HG03159 (cell line): Measurements from ENCODE around the gene ARHGAP26.
A peak's percentile ranks its signal among the peaks of the same experiment; 100 is the strongest.

ENCODE experiments used
- ATAC-seq: cut with Tn5 transposase; IDR thresholded peaks from one replicate; pipeline ENCODE4 v1.9.1; 2021; ENCODE audit warnings: mild to moderate bottlenecking, moderate library complexity; ENCODE audit not compliant: unreplicated experiment

ARHGAP26 gene

GRCh38 chr5:142897328-142897727 lies 127.2 kb downstream of the ARHGAP26 start:
- ATAC-seq, result no peak

- ATAC-seq, result no peak
Observed at GRCh38 chr5:142900927-142901326, 130.8 kb downstream of the ARHGAP26 start.

DNA sequence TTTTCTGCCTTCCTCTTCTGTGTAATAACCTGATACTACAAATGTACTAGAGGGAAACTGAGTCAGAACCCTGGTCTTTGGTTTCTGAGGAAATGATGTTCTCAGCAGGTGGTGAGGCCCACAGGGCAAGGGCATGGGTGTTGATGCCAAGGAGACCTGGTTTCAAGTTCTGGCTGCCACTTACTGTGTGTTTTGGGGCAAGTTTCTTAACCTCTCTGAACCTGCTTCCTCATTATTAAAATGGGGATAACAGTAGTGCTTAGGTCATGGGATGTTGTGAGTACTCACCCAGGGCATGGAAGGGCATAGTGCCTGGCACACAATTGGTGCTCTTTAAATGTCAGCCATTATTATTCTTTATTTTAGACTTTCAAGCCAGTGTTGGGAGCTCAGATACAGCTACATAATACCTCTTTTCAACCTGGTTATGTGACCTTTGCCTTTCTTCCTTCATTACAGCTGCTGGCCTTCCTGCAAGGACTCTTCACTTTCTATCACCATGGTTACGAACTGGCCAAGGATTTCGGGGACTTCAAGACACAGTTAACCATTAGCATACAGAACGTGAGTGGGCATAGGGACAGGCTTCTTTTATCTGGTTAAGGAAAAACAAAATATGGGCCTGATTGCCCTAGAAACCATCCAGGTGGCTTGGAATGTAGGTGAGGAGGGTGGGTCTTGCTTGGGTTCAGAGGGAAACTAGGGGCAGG lies 131.5 kb downstream of the ARHGAP26 start:
- ATAC-seq, result no peak

- ATAC-seq, result no peak
Observed at GRCh38 chr5:142902186-142902965, 132.2 kb downstream of the ARHGAP26 start.

GRCh38 chr5:142904416-142904815 lies 134.2 kb downstream of the ARHGAP26 start:
- no peak for ATAC-seq

DNA sequence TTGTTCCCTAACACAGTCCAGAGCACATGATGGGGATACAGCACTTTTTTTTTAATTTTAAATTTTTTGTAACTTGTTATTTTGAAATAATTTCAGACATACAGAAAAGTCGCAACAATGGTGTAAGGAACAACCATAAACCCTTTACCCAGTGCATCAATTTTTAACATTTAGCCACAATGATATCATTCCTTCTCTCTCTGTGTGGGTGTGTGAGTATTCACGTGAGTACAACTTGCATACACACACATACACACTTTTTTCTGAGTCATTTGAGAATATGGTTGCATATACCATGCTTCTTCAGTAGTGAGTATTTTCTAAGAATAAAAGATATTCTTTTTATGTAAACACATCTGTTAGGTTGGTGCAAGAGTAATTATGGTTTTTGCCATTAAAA lies 135.2 kb downstream of the ARHGAP26 start:
- no peak for ATAC-seq

DNA sequence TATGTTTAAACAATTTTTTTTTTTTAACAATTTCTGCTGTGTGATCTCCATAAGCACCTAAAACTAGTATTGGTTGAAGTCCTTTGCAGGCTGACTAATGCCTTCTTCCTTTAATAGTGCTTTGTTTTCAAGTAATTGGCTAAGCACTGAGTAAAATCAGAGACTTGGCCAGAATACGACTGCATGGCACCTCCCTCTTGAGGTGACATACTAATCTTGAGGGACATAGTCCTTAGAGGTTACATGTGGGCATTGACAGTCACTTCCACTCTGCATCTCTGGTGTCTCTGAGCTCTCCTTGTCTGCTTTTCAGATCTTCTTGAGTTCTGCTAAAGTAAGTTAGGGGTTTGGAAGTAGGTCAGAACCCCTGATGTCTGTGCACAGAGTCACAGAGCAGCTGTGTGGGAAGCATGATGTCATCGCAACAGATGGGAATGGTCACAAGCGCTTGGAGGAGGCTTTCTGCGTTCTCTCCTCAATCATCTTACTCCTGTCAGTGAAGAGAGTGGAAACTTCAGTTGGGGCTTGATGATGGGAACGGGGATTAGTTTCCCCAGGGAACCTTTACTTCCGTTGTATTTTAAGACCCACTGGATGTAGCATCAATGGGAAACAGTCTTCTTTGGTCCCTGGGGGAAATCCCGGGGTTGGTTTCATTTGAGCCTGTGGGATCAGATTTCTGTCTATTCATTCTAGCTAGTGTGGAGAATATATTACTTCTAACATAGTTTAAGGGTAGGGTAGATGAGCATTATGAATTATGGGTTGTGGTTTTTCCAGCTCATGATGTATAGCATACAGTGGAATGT lies 136.9 kb downstream of the ARHGAP26 start:
- ATAC-seq, result no peak

DNA sequence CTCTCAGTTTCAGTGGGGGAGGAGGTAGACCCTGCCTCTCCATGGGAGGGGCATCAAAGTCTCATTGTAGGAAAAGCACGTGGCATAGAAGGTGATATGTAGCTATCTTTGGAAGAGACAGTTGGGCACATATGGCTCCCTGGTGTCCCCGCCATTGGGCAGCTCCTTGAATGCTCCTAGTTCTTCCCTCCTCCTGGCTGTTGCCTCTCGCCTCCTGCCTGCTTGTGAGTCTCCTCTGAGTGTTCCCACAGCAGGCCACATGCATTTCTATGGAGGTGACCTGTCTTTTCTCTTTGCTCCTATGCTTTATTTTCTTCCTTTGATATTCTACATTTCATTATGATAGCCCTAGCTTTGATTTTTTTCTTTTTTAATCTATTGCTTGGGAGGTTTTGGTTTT lies 138.5 kb downstream of the ARHGAP26 start:
- no peak for ATAC-seq

DNA sequence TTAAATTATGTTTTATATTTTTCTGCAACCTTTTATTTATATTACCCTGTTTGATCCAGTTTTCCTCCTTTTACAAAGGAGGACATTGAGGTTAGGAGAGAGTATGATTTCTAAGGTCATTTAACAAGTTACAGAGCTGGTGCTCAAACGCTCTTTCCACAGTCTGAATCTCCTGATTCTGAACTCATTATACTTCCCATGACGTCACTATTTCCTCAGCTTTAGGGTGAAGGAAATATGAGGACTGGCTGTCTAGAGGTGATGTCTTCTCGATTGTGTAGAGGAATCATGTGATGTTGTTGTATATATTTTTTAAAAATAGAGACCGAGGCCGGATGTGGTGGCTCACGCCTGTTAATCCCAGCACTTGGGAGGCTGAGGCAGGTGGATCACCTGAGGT lies 140.0 kb downstream of the ARHGAP26 start:
- ATAC-seq, result no peak

GRCh38 chr5:142911170-142911569 lies 141.0 kb downstream of the ARHGAP26 start:
- ATAC-seq, result no peak

DNA sequence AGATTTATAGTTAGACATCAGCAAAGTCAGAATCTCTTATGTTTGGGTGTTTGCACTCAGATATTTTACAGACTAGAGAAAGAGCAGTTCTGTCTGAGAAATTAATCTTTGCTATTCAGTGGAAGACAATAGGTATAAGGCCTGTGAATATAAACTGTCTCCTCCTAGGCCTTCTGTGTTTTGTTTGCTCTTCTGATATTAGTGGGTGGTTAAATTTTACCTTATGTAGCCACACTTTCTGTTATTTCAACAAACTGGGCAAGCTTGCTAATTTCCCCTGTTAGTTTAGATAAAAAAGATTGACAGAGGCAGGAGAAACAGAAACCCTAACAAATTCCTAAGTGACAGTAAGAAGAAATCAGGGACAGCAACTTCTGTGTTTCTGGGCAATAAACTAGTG lies 141.6 kb downstream of the ARHGAP26 start:
- no peak for ATAC-seq

DNA sequence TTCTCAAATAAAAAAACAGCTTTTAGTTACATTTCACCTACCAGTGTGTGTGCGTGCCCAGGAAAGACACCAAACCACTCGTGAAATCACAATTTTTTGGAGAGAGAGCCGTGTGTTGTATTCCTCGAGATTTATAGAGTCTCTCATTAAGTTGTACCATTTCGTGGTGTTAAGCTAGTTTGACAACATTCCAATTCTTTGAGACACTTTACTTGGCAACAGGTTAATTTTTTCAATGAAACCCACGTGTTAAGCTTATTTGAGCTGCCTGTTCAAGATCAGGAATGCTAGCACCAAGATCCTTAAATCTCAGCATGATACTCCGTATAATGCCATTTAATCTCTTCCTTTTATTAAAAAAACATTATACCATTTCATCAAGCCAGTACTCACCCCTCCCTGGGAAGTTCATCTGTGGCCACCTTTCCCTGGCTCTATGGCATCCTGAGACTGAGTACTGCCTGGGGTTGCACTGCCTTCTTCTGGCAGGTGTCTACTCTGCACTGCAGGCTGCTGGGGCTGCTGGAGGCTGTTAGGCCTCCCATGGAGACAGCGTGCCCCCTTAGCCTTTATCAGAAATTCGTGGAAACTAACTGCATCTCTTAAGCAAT lies 143.7 kb downstream of the ARHGAP26 start:
- no peak for ATAC-seq

GRCh38 chr5:142915038-142915437 lies 144.9 kb downstream of the ARHGAP26 start:
- no peak for ATAC-seq

DNA sequence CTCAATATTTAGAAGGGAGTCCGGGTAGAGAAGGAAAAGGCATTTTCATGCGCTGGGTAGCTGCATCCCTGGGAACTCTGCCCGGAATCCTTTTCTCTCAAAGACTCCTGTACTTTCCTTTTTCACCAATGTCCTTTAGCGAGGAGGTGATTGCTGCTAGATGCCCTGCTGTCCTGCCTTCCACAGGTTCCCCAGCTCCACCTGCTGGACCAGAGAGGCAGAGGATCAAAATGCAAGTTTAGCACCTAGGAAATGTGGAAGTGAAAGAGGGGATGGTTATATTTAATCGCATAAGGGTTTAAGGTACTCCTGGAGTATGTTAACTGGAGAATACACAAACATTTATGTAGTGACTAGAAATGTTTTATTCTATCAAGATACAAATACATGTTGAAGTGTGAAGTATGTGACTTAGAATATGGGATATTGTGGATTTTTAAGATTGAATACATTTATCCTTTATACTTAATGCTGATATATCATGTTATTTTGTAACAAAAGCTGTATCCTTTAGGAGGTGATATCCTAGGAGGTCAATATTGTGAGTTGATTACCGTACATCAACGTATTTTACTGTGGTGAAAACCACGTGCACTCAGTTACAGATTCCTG lies 145.7 kb downstream of the ARHGAP26 start:
- ATAC-seq, result peak; percentile 92

GRCh38 chr5:142918959-142919635 lies 148.9 kb downstream of the ARHGAP26 start:
- ATAC-seq, result no peak

- no peak for ATAC-seq
Observed at GRCh38 chr5:142920849-142921612, 150.9 kb downstream of the ARHGAP26 start.

DNA sequence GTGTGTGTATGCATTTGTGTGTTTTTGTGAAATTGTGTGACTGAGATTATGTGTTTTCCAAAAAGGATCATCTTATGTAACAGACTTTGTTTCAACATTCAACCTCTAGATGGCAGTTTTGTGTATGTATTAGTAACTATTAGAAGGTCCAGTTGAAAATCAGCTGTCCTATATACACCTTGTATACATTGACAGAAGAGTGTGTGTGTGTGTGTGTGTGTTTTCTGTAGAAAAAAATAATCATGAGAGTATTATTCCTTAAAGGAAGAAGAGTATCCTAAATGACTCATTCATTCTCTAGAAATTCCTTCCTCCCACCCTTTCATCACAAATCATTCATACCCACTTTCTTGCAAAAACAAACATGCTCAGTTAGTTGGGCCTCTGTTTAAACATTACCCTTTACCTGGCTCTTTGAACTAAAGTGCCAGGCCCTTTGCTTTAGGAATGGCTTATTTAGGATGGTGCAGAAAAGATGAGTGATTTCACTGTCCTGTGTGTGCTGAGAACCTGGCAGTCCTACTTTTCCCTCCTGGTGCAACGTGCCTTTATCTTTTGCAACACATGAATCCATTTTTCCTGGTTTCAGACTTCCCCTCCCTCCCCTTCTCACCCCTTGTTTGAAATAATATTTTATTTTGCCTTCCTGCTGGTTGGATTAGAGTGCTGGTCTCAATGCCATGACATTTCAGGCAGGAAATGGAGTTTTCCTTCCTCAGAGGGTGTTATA lies 152.2 kb downstream of the ARHGAP26 start:
- peak; percentile 63 for ATAC-seq

DNA sequence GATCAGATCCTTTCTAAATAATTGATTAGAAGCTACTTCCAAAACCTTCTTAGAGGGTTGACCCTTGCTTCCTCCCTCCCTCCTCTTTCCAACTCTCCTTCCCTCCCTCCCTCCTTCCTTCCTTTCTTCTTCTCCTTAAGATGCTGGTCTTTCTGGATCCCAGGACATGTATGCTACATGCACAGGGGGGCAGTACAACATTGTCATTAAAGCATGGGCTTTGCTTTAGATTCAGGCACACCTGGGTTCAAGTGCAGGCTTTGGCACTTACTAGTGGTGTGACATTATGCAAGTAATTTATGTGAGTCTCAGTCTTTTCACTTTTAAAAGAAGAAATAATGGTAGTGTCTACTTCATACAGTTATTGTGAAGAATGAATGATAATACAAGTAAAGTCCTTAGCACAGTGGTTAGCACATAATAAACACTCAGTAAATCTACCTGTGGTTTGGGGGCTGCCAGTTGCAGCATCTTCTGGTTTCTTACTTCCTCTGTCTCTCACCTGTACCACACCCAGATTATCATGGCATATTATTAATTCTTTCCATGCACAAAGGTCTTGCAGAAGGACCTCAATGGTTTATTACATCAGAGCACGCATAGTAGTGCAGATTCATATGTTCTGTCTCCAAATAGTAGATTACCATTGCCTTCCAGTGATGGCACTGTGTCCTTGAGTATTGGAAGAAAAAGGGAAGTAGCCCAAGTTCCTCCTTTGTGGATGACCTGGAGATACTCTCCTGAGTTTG lies 154.1 kb downstream of the ARHGAP26 start:
- ATAC-seq, result no peak
